H9 (cell line): Measurements from ENCODE around the gene RIMBP2. TPM values are rescaled to one million over a fixed set of nuclear protein-coding genes. Genes with fewer than 3 reads are reported as not detected.

Experiments
- DNase-seq: peaks from one replicate; pipeline ENCODE4 v3.0.0-alpha.2; 2017
- H2AFZ ChIP-seq: one replicate; pipeline ENCODE4 v1.6.1; 2013; ENCODE audit warnings: mild to moderate bottlenecking, low read length, control low read depth, moderate library complexity
- H2AK5ac ChIP-seq: 2 replicates; pipeline ENCODE4 v1.6.1; 2013; ENCODE audit warnings: low read length, control low read depth, mixed read lengths; ENCODE audit not compliant: insufficient read length
- H2BK120ac ChIP-seq: one replicate; pipeline ENCODE4 v1.6.1; 2013; ENCODE audit warnings: low read depth, mild to moderate bottlenecking, low read length, control low read depth, inconsistent platforms; ENCODE audit not compliant: poor library complexity, severe bottlenecking
- H2BK12ac ChIP-seq: 2 replicates; pipeline ENCODE4 v1.6.1; 2013; ENCODE audit warnings: low read length, control low read depth, mixed read lengths, low read depth; ENCODE audit not compliant: insufficient read length
- H2BK15ac ChIP-seq: 2 replicates; pipeline ENCODE4 v1.6.1; 2013; ENCODE audit warnings: low read depth, low read length, control low read depth
- H2BK20ac ChIP-seq: one replicate; pipeline ENCODE4 v1.6.1; 2013; ENCODE audit warnings: low read depth, mild to moderate bottlenecking, low read length, control low read depth, inconsistent platforms; ENCODE audit not compliant: poor library complexity, severe bottlenecking
- H2BK5ac ChIP-seq: 2 replicates; pipeline ENCODE4 v1.6.1; 2013; ENCODE audit warnings: low read length, control low read depth, mixed read lengths; ENCODE audit not compliant: insufficient read length
- H3K14ac ChIP-seq: 2 replicates; pipeline ENCODE4 v1.6.1; 2013; ENCODE audit warnings: low read length, control low read depth; ENCODE audit not compliant: insufficient read depth
- H3K18ac ChIP-seq: 2 replicates; pipeline ENCODE4 v1.6.1; 2013; ENCODE audit warnings: low read depth, mild to moderate bottlenecking, mixed read lengths, low read length, control low read depth; ENCODE audit not compliant: insufficient read length
- H3K23ac ChIP-seq: 2 replicates; pipeline ENCODE4 v1.6.1; 2013; ENCODE audit warnings: low read length, control low read depth, mixed read lengths, low read depth; ENCODE audit not compliant: insufficient read length
- H3K23me2 ChIP-seq: 2 replicates; pipeline ENCODE4 v1.6.1; 2013; ENCODE audit warnings: low read depth, mild to moderate bottlenecking, mixed read lengths, low read length, control low read depth; ENCODE audit not compliant: insufficient read length, poor library complexity, severe bottlenecking
- H3K27ac ChIP-seq: 2 replicates; pipeline ENCODE4 v1.5.1; 2013; ENCODE audit warnings: low read length, control low read depth, mixed read lengths, low read depth; ENCODE audit not compliant: insufficient read length
- H3K27me3 ChIP-seq: 2 replicates; pipeline ENCODE4 v1.6.1; 2013; ENCODE audit warnings: low read length, control low read depth, inconsistent platforms; ENCODE audit not compliant: insufficient read depth
- H3K4ac ChIP-seq: 2 replicates; pipeline ENCODE4 v1.6.1; 2013; ENCODE audit warnings: low read depth, mild to moderate bottlenecking, control low read depth, inconsistent platforms, low read length, moderate library complexity
- H3K4me1 ChIP-seq: 2 replicates; pipeline ENCODE4 v1.6.1; 2013; ENCODE audit warnings: low read length, control low read depth, inconsistent platforms; ENCODE audit not compliant: insufficient read depth
- H3K4me2 ChIP-seq: 2 replicates; pipeline ENCODE4 v1.6.1; 2013; ENCODE audit warnings: low read length, control low read depth, mixed read lengths; ENCODE audit not compliant: insufficient read length, insufficient read depth
- H3K56ac ChIP-seq: 2 replicates; pipeline ENCODE4 v1.6.1; 2013; ENCODE audit warnings: low read depth, mild to moderate bottlenecking, mixed read lengths, low read length, control low read depth; ENCODE audit not compliant: insufficient read length
- H3K79me1 ChIP-seq: 2 replicates; pipeline ENCODE4 v1.6.1; 2013; ENCODE audit warnings: low read depth, mild to moderate bottlenecking, moderate library complexity, low read length, control low read depth, inconsistent platforms; ENCODE audit not compliant: insufficient read depth, poor library complexity, severe bottlenecking
- H3K79me2 ChIP-seq: 2 replicates; pipeline ENCODE4 v1.6.1; 2013; ENCODE audit warnings: low read length, control low read depth, inconsistent platforms; ENCODE audit not compliant: insufficient read depth
- H3K9ac ChIP-seq: 2 replicates; pipeline ENCODE4 v1.6.1; 2013; ENCODE audit warnings: low read length, control low read depth, mixed read lengths; ENCODE audit not compliant: insufficient read length; ENCODE audit errors: extremely low read depth
- H3K9me3 ChIP-seq: one replicate; pipeline ENCODE4 v1.6.1; 2013; ENCODE audit warnings: low read depth, low read length, inconsistent platforms; ENCODE audit not compliant: control insufficient read depth
- H3T11ph ChIP-seq: one replicate; pipeline ENCODE4 v1.6.1; 2013; ENCODE audit warnings: mild to moderate bottlenecking, low read length, control low read depth, inconsistent platforms
- H4K20me1 ChIP-seq: one replicate; pipeline ENCODE4 v1.6.1; 2013; ENCODE audit not compliant: control insufficient read depth, insufficient read length, insufficient read depth
- H4K5ac ChIP-seq: 2 replicates; pipeline ENCODE4 v1.6.1; 2013; ENCODE audit warnings: low read depth, mild to moderate bottlenecking, mixed read lengths, low read length, control low read depth; ENCODE audit not compliant: insufficient read length
- H4K8ac ChIP-seq: replicated peaks from 2 replicates; pipeline ENCODE4 v1.6.1; 2013; ENCODE audit warnings: low read length, control low read depth, mixed read lengths, low read depth; ENCODE audit not compliant: insufficient read length
- H4K91ac ChIP-seq: 2 replicates; pipeline ENCODE4 v1.6.1; 2013; ENCODE audit warnings: low read depth, mild to moderate bottlenecking, moderate library complexity, mixed read lengths, low read length, control low read depth; ENCODE audit not compliant: insufficient read length
- H3K27ac Mint-ChIP-seq, 3 experiments: 2 replicates in 2 of 3; 3 replicates in 1 of 3; pipeline ENCODE4 v1.8.0; 2020 to 2021; ENCODE audit warnings: mixed read lengths in 3 of 3, mild to moderate bottlenecking in 1 of 3, moderate library complexity in 1 of 3
- H3K27me3 Mint-ChIP-seq: 2 replicates; pipeline ENCODE4 v1.8.0; 2021; ENCODE audit warnings: low read depth, mild to moderate bottlenecking, moderate library complexity, mixed read lengths
- H3K36me3 Mint-ChIP-seq, 3 experiments: 2 replicates in 2 of 3; 3 replicates in 1 of 3; pipeline ENCODE4 v1.8.0; 2020 to 2021; ENCODE audit warnings: low read depth in 3 of 3, mixed read lengths in 3 of 3; ENCODE audit not compliant: insufficient read depth in 1 of 3
- H3K4me1 Mint-ChIP-seq, 2 experiments: 2 replicates each; pipeline ENCODE4 v1.8.0; 2020; ENCODE audit warnings: mixed read lengths in 2 of 2
- H3K4me3 Mint-ChIP-seq, 2 experiments: 2 replicates in 1 of 2; 3 replicates in 1 of 2; pipeline ENCODE4 v1.8.0; 2020 to 2021; ENCODE audit warnings: mild to moderate bottlenecking in 2 of 2, mixed read lengths in 2 of 2, moderate library complexity in 1 of 2
- H3K9me3 Mint-ChIP-seq, 2 experiments: 2 replicates in 1 of 2; 3 replicates in 1 of 2; pipeline ENCODE4 v1.8.0; 2020; ENCODE audit warnings: mild to moderate bottlenecking in 2 of 2, mixed read lengths in 2 of 2, moderate library complexity in 1 of 2
- WGBS: extraction: QIAGEN DNeasy Blood & Tissue Kit; methylation state at CpG from one replicate; pipeline ENCODE4 v1.1.7; 2013; ENCODE audit warnings: missing lambda C conversion rate, low lambda C conversion rate, mixed read lengths; ENCODE audit not compliant: insufficient read length; ENCODE audit errors: extremely low coverage; 5-methylcytosine and 5-hydroxymethylcytosine counted together
- total RNA-seq: library from RNA; stranded (reverse); gene quantifications from 2 replicates; pipeline ENCODE4 v1.2.1, GENCODE V29; 2021
- TF ChIP-seq, protein P1 (sequence below): fragments of 200-600 bp; sonication (generic); conservative IDR thresholded peaks from 3 replicates; pipeline ENCODE4 v1.8.0; 2021; ENCODE audit warnings: antibody characterized with exemption, mild to moderate bottlenecking

Gene RIMBP2
- total RNA-seq, 1 experiment from 2014 or later = 0.70 TPM

DNA sequence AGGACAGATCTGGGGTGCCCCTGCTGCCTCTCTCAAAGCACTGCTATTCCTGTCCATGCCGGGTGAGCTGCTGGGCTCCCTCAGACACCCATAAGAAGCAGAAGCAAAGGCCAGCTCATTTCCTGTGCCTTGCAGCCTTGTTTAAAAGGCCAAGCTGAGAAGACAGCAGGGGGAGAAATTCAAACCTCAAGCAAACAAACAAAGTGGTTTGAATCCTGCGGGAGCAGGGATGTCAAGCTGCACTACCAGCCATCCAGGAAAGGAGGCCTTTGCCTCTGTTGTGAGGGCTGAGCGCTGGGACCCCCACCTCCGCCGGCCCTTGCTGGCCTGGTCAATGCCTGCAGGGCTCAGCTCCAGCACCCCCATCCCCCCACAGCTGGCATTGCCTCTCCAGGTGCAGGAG is 201.9 kb downstream of the RIMBP2 start:
- H3K4me3 Mint-ChIP-seq = no peak overlapping the region; a peak in 1 of 5 replicates

More for the DNA sequence above, 201.9 kb downstream of the RIMBP2 start:
- H3K14ac ChIP-seq = no peak overlapping the region; the same call in 1 of the 2 replicates
- Mint-ChIP-seq H3K27ac (peak overlapping the region in 2 of 3 experiments; percentile 28 to 88; a peak in 2 of 7 replicates), H3K27me3 (peaks cover 15% of the 10 kb centered on the region), H3K9me3 (peaks cover 9 to 12% of the 10 kb centered on the region in 2 experiments; a peak in 4 of 5 replicates), H3K36me3 (peaks cover 0 to 8% (median 0%) of the 10 kb centered on the region in 3 experiments; a peak in 5 of 7 replicates), H3K4me1 (peaks cover 16 to 18% of the 10 kb centered on the region in 2 experiments)
- H3K9me3 ChIP-seq = peaks cover 8% of the 10 kb centered on the region
- H3K4me1 ChIP-seq = peaks cover 3% of the 10 kb centered on the region; the same call in 1 of the 2 replicates
- H3K79me2 ChIP-seq = no peaks in the 10 kb centered on the region
- H2BK12ac ChIP-seq = no peak overlapping the region
- no peak overlapping the region for H2AK5ac ChIP-seq
- H4K5ac ChIP-seq = no peak overlapping the region
- H3K4me2 ChIP-seq = no peak overlapping the region
- no peak overlapping the region for H3T11ph ChIP-seq
- no peaks in the 10 kb centered on the region for H3K27me3 ChIP-seq
- no CpG with 5 or more reads among the region's 5 CpGs for WGBS
- TF ChIP-seq, protein P1, sequence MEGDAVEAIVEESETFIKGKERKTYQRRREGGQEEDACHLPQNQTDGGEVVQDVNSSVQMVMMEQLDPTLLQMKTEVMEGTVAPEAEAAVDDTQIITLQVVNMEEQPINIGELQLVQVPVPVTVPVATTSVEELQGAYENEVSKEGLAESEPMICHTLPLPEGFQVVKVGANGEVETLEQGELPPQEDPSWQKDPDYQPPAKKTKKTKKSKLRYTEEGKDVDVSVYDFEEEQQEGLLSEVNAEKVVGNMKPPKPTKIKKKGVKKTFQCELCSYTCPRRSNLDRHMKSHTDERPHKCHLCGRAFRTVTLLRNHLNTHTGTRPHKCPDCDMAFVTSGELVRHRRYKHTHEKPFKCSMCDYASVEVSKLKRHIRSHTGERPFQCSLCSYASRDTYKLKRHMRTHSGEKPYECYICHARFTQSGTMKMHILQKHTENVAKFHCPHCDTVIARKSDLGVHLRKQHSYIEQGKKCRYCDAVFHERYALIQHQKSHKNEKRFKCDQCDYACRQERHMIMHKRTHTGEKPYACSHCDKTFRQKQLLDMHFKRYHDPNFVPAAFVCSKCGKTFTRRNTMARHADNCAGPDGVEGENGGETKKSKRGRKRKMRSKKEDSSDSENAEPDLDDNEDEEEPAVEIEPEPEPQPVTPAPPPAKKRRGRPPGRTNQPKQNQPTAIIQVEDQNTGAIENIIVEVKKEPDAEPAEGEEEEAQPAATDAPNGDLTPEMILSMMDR = peak; percentile 27; the same call in 1 of the 3 replicates
- no peak overlapping the region for H4K91ac ChIP-seq
- H2BK120ac ChIP-seq = no peak overlapping the region
- H2BK15ac ChIP-seq = no peak overlapping the region
- H3K79me1 ChIP-seq = no peaks in the 10 kb centered on the region
- no peak overlapping the region for H4K8ac ChIP-seq
- H3K4ac ChIP-seq = no peak overlapping the region
- no peak overlapping the region for H2BK20ac ChIP-seq
- H3K56ac ChIP-seq = no peak overlapping the region
- H3K23me2 ChIP-seq = no peaks in the 10 kb centered on the region
- H2BK5ac ChIP-seq = no peak overlapping the region
- H4K20me1 ChIP-seq = no peaks in the 10 kb centered on the region
- H3K23ac ChIP-seq = no peak overlapping the region
- no peak overlapping the region for H3K27ac ChIP-seq
- H2AFZ ChIP-seq = no peak overlapping the region
- peak; percentile 78 for DNase-seq
- H3K9ac ChIP-seq = no peak overlapping the region
- no peak overlapping the region for H3K18ac ChIP-seq
